Lung (tissue), 12 donors: ENCODE measurements around the gene RMDN2. TPM values are rescaled to one million over a fixed set of nuclear protein-coding genes. Genes with fewer than 3 reads are reported as not detected.

Experiments used
- ATAC-seq: fragments of 200-7000 bp; cut with Tn5 transposase; one replicate; pipeline ENCODE4 v1.9.1; 2020; ENCODE audit warnings: moderate number of reproducible peaks; ENCODE audit not compliant: insufficient read depth, low FRiP score
- DNase-seq, 3 donors: peaks; one replicate each; pipeline ENCODE4 v3.0.0-alpha.2; 2013 to 2017
- H3K27ac ChIP-seq, 2 donors: one replicate each; pipeline ENCODE4 v1.5.1; 2013; ENCODE audit warnings: mild to moderate bottlenecking in 2 of 2, moderate library complexity in 2 of 2, control low read depth in 1 of 2, inconsistent platforms in 1 of 2, low read depth in 1 of 2, low read length in 1 of 2
- H3K27me3 ChIP-seq, 3 donors: one replicate each; pipeline ENCODE4 v1.5.1; 2013; ENCODE audit warnings: low read length in 2 of 3; ENCODE audit not compliant: control insufficient read depth in 3 of 3, insufficient read depth in 3 of 3
- H3K36me3 ChIP-seq, 4 donors: one replicate each; pipeline ENCODE4 v1.5.1; 2013; ENCODE audit warnings: low read length in 4 of 4, mild to moderate bottlenecking in 1 of 4, moderate library complexity in 1 of 4; ENCODE audit not compliant: control insufficient read depth in 4 of 4, insufficient read depth in 4 of 4
- H3K4me1 ChIP-seq, 5 donors: one replicate each; pipeline ENCODE4 v1.5.1; 2013; ENCODE audit warnings: low read length in 5 of 5, mild to moderate bottlenecking in 2 of 5, moderate library complexity in 1 of 5; ENCODE audit not compliant: control insufficient read depth in 5 of 5, insufficient read depth in 5 of 5
- H3K4me3 ChIP-seq: one replicate; pipeline ENCODE4 v1.5.1; 2013; ENCODE audit warnings: mild to moderate bottlenecking, control low read depth, moderate library complexity
- H3K9ac ChIP-seq, 2 donors: one replicate each; pipeline ENCODE4 v1.5.1; 2013; ENCODE audit warnings: low read length in 2 of 2, control low read depth in 1 of 2; ENCODE audit not compliant: insufficient read depth in 1 of 2
- H3K9me3 ChIP-seq, 4 donors: one replicate each; pipeline ENCODE4 v1.5.1; 2013; ENCODE audit warnings: low read length in 3 of 4, mild to moderate bottlenecking in 1 of 4, moderate library complexity in 1 of 4; ENCODE audit not compliant: control insufficient read depth in 4 of 4, insufficient read depth in 3 of 4
- WGBS, 2 donors: extraction: QIAGEN DNeasy Blood & Tissue Kit; methylation state at CpG; one replicate each; pipeline ENCODE4 v1.1.7; 2013; 5-methylcytosine and 5-hydroxymethylcytosine counted together
- polyA plus RNA-seq, 2 donors: library from polyadenylated mRNA; stranded (reverse); fragments of 200-250 nt; gene quantifications; one replicate each; pipeline ENCODE4 v1.2.1, GENCODE V29; 2013
- total RNA-seq, 2 donors: library from RNA; depleted of rRNA in 1 of 2; stranded (reverse); fragments of >200 nt in 1 of 2; gene quantifications; one replicate each; pipeline ENCODE4 v1.2.1, GENCODE V29; 2014 to 2021
- TF ChIP-seq, protein P1 (sequence below): IDR thresholded peaks from 2 replicates; pipeline ENCODE4 v1.5.1; 2012; ENCODE audit warnings: mild to moderate bottlenecking; ENCODE audit errors: control extremely low read depth, extremely low read depth
- donor health status: control.
- donor health status: control.
- donor health status: Bipolar disorder and iron deficiency.
- donor health status: healthy.
- donor health status: DM: yes; HTN: yes; CAD: no.

Gene RMDN2
- total and polyA plus RNA-seq, 4 donors, result 7.7 to 37.9 (median 18.3) TPM

- Histone ChIP-seq H3K4me1 (no peaks in the 10 kb centered on the region), H3K36me3 (no peaks in the 10 kb centered on the region), H3K9ac (no peak overlapping the region), H3K27me3 (no peaks in the 10 kb centered on the region), H3K27ac (no peak overlapping the region), H3K4me3 (no peak overlapping the region), H3K9me3 (no peaks in the 10 kb centered on the region)
- whole genome bisulfite sequencing, 2 donors, result 49 to 57% methylated on average over 3 of the region's 3 CpGs
- ATAC-seq (no peak), DNase-seq (no peak)
- TF ChIP-seq, protein P1, sequence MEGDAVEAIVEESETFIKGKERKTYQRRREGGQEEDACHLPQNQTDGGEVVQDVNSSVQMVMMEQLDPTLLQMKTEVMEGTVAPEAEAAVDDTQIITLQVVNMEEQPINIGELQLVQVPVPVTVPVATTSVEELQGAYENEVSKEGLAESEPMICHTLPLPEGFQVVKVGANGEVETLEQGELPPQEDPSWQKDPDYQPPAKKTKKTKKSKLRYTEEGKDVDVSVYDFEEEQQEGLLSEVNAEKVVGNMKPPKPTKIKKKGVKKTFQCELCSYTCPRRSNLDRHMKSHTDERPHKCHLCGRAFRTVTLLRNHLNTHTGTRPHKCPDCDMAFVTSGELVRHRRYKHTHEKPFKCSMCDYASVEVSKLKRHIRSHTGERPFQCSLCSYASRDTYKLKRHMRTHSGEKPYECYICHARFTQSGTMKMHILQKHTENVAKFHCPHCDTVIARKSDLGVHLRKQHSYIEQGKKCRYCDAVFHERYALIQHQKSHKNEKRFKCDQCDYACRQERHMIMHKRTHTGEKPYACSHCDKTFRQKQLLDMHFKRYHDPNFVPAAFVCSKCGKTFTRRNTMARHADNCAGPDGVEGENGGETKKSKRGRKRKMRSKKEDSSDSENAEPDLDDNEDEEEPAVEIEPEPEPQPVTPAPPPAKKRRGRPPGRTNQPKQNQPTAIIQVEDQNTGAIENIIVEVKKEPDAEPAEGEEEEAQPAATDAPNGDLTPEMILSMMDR, result no peak
Measured at GRCh38 chr2:38056216-38056615, 131.1 kb downstream of the RMDN2 start.

DNA sequence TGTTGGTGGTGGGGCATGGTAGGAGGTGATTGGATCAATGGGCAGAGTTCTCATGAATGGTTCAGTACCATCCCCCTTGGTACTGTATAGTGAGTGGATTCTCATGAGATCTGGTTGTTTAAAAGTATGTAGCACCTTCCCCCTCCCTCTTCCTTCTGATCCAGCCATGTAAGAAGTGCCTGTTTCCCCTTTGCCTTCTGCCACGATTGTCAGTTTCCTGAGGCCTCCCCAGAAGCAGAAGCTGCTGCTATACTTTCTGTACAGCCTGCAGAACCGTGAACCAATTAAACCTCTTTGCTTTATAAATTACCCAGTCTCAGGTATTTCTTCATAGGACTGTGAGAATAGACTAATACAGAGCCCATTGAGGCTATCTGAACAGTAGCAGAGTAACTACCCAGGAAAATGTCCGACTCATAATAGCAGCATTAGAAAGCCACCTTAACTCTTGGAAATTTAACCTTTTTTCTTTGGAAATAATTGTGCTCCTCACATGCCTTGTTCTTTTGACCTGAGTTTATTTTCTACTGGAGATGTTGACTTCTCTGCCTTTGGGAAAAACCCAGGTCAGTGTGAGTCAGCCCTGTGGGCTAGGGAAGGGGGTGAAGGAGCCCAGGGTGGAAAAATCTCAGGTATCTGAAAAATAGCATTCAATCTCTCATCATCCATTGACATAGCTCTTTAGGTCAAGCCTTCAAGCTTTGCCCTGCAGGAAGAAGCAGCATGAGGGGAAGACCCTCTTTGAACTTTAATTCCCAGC is 132.7 kb downstream of the RMDN2 start:
- Histone ChIP-seq H3K9ac (no peak overlapping the region), H3K27me3 (no peaks in the 10 kb centered on the region), H3K4me3 (no peak overlapping the region), H3K36me3 (no peaks in the 10 kb centered on the region), H3K27ac (no peak overlapping the region), H3K9me3 (no peaks in the 10 kb centered on the region), H3K4me1 (no peaks in the 10 kb centered on the region)
- no peak for ATAC-seq
- WGBS, 2 donors, result 45 to 57% methylated on average over 3 of the region's 3 CpGs
- no peak for DNase-seq
- TF ChIP-seq, protein P1, result no peak

DNA sequence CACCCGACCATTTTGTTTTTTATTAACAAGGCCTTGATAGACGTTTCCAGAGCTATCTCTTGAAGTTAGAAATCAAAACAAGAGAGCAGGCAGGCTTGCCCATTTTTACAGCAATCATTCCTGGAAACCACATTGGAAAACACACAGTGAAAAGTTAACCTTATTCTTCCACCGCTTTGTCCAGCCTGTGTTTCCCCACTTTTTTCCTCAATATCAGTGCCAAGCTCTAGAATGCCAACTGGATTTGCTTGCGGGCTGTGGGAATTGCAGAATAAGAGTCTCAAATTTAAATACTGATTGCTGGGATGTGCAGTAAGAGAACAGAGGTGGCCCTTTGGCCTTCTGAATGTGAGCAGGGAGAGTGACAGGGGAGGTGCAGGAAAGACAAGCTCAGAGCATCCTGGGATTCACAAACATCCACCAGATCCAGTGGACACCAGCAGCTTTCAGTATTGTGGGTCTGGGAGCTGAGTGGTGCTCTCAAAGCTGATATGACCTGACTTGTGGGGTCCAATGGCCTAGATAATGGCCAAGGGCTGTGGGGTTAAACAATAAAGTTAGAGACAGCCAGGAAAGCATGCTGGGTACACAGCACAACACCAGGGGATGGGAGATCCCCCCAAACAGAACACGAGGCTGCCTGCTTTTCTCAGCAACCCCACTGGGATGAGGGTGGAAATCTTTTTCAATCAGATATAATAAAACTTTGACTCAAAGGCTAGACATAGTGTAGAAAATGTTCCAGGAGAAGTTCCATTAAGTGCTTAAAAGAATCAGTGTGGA is 135.3 kb downstream of the RMDN2 start:
- Histone ChIP-seq H3K4me1 (peaks cover 0 to under 1% (median 0%) of the 10 kb centered on the region in 5 donors), H3K27ac (no peak overlapping the region), H3K27me3 (no peaks in the 10 kb centered on the region), H3K4me3 (no peak overlapping the region), H3K36me3 (no peaks in the 10 kb centered on the region), H3K9ac (no peak overlapping the region), H3K9me3 (no peaks in the 10 kb centered on the region)
- TF ChIP-seq, protein P1, result no peak
- 88 to 93% methylated on average over 5 of the region's 5 CpGs for WGBS, 2 donors
- DNase-seq (no peak), ATAC-seq (no peak)
